ENCODE data around the gene GH2. TPM values are rescaled to one million over a fixed set of nuclear protein-coding genes. Genes with fewer than 3 reads are reported as not detected.

The GH2 gene
- total and polyA plus RNA-seq, 12 donors = not detected

- Histone ChIP-seq H3K36me3 (peaks cover 0 to 60% (median 35%) of the 10 kb centered on the region in 9 donors), H3K27ac (peak overlapping the region in 5 of 10 donors; percentile 80 to 98 (median 95)), H3K4me3 (no peak overlapping the region), H3K27me3 (no peaks in the 10 kb centered on the region), H3K4me1 (peaks cover 33 to 57% (median 44%) of the 10 kb centered on the region in 9 donors), H3K9me3 (no peaks in the 10 kb centered on the region)
- 95 to 97% methylated on average over 7 of the region's 7 CpGs for WGBS, 2 donors
- no peak for ATAC-seq
- TF ChIP-seq CTCF (IDR thresholded peaks at IDR 0.05) = no peak
- intact Hi-C loops (cut with DNase I) = loop anchor here in 2 of 10 donors (1.0 to 10.0 kb wide), 2 partner anchors 23 to 142 kb away; no protein-coding TSS in a partner anchor
- DNase-seq = no peak
Observed at GRCh38 chr17:63836811-63837210, 44.9 kb downstream of the GH2 start.

- peak overlapping the region in 1 of 10 donors; percentile 18 for H3K27ac ChIP-seq
- no peak for TF ChIP-seq CTCF (IDR thresholded peaks at IDR 0.05)
- no peaks in the 10 kb centered on the region for H3K9me3 ChIP-seq
- no peak overlapping the region for H3K4me3 ChIP-seq
- ATAC-seq (no peak), DNase-seq (no peak)
- 85 to 87% methylated on average over 9 of the region's 9 CpGs for WGBS, 2 donors
- intact Hi-C loops (cut with DNase I) = loop anchor here in 1 of 10 donors (10.0 kb wide), 1 partner anchor 140 kb away; no protein-coding TSS in a partner anchor
- H3K36me3 ChIP-seq = peaks cover 0 to 76% (median 50%) of the 10 kb centered on the region in 9 donors
- H3K27me3 ChIP-seq = no peaks in the 10 kb centered on the region
- peaks cover 23 to 46% (median 30%) of the 10 kb centered on the region in 9 donors for H3K4me1 ChIP-seq
Observed at GRCh38 chr17:63835167-63835720, 46.5 kb downstream of the GH2 start.

GRCh38 chr17:63834431-63835166 is 47.1 kb downstream of the GH2 start:
- 45 to 51% methylated on average over 13 of the region's 13 CpGs for WGBS, 2 donors
- intact Hi-C loops (cut with DNase I) = loop anchor here in 1 of 10 donors (10.0 kb wide), 1 partner anchor 140 kb away; no protein-coding TSS in a partner anchor
- no peaks in the 10 kb centered on the region for H3K27me3 ChIP-seq
- H3K4me3 ChIP-seq = no peak overlapping the region
- ATAC-seq (peak in 3 of 8 donors; percentile 14 to 29 (median 19)), DNase-seq (no peak)
- H3K9me3 ChIP-seq = no peaks in the 10 kb centered on the region
- peaks cover 3 to 83% (median 56%) of the 10 kb centered on the region in 9 donors for H3K36me3 ChIP-seq
- TF ChIP-seq CTCF (IDR thresholded peaks at IDR 0.05) = peak in 8 of 9 donors; percentile 16 to 58 (median 44)
- H3K27ac ChIP-seq = peak overlapping the region in 1 of 10 donors; percentile 18
- peaks cover 20 to 40% (median 23%) of the 10 kb centered on the region in 9 donors for H3K4me1 ChIP-seq

GRCh38 chr17:63833741-63834373 is 47.9 kb downstream of the GH2 start:
- H3K36me3 ChIP-seq = peaks cover 4 to 90% (median 64%) of the 10 kb centered on the region in 9 donors
- ATAC-seq (no peak), DNase-seq (no peak)
- no peaks in the 10 kb centered on the region for H3K27me3 ChIP-seq
- H3K4me3 ChIP-seq = no peak overlapping the region
- H3K4me1 ChIP-seq = peaks cover 12 to 40% (median 22%) of the 10 kb centered on the region in 9 donors
- TF ChIP-seq CTCF (IDR thresholded peaks at IDR 0.05) = no peak
- intact Hi-C loops (cut with DNase I) = loop anchor here in 1 of 10 donors (10.0 kb wide), 1 partner anchor 139 kb away; no protein-coding TSS in a partner anchor
- H3K9me3 ChIP-seq = no peaks in the 10 kb centered on the region
- WGBS, 2 donors = 91 to 92% methylated on average over 15 of the region's 15 CpGs
- no peak overlapping the region for H3K27ac ChIP-seq

All from heart right ventricle (tissue), 16 donors.